WTC11 (cell line): Measurements from ENCODE around the gene EBLN2. TPM values are rescaled to one million over a fixed set of nuclear protein-coding genes. Genes with fewer than 3 reads are reported as not detected.
A peak's percentile ranks its signal among the peaks of the same experiment; 100 is the strongest.

Experiments
- ATAC-seq: fragments of 200-7000 bp; cut with Tn5 transposase; 2 replicates; pipeline ENCODE4 v1.10.0; 2021; ENCODE audit warnings: mild to moderate bottlenecking, moderate library complexity
- CTCF ChIA-PET: fragments of 300-600 bp; sonication (Branson Sonifier 250); formaldehyde crosslinking; loops from one replicate; lab custom pipeline; 2021; ENCODE audit warnings: antibody characterized with exemption; lab: Charles Lee
- POLR2A ChIA-PET: fragments of 350-600 bp; sonication (Branson Sonifier 250); formaldehyde crosslinking; loops from one replicate; lab custom pipeline; 2021; ENCODE audit warnings: antibody characterized with exemption; lab: Charles Lee
- DNase-seq: peaks from one replicate; pipeline ENCODE4 v3.0.0; 2021; ENCODE audit warnings: low spot score
- H3K27ac Mint-ChIP-seq: 2 replicates; pipeline ENCODE4 v1.8.0; 2021; ENCODE audit warnings: mixed read lengths
- H3K27me3 Mint-ChIP-seq: 2 replicates; pipeline ENCODE4 v1.8.0; 2021; ENCODE audit warnings: low read depth, mild to moderate bottlenecking, moderate library complexity, mixed read lengths
- H3K36me3 Mint-ChIP-seq: 2 replicates; pipeline ENCODE4 v1.8.0; 2021; ENCODE audit warnings: mixed read lengths
- H3K4me1 Mint-ChIP-seq: 2 replicates; pipeline ENCODE4 v1.8.0; 2022; ENCODE audit warnings: mixed read lengths
- H3K4me3 Mint-ChIP-seq: 2 replicates; pipeline ENCODE4 v1.8.0; 2021; ENCODE audit warnings: mild to moderate bottlenecking, moderate library complexity, mixed read lengths
- H3K9me3 Mint-ChIP-seq: 2 replicates; pipeline ENCODE4 v1.8.0; 2021; ENCODE audit warnings: mixed read lengths
- CREB1 ChIP-seq: sonication (generic); formaldehyde crosslinking; IDR thresholded peaks from 2 replicates; pipeline ENCODE4 v1.8.0; 2023; ENCODE audit warnings: mild to moderate bottlenecking, missing genetic modification reagents
- ELF4 ChIP-seq: sonication (generic); formaldehyde crosslinking; IDR thresholded peaks from 2 replicates; pipeline ENCODE4 v1.8.1; 2022; ENCODE audit warnings: low read depth, mild to moderate bottlenecking, moderate library complexity, missing genetic modification reagents
- FOXK1 ChIP-seq: sonication (generic); formaldehyde crosslinking; IDR thresholded peaks from 2 replicates; pipeline ENCODE4 v1.8.0; 2022; ENCODE audit warnings: mild to moderate bottlenecking, moderate library complexity, missing genetic modification reagents
- FOXP1 ChIP-seq: sonication (generic); formaldehyde crosslinking; IDR thresholded peaks from 2 replicates; pipeline ENCODE4 v1.8.0; 2022; ENCODE audit warnings: missing genetic modification reagents, mild to moderate bottlenecking, moderate library complexity, borderline replicate concordance
- HMGA2 ChIP-seq: fragments of 250-450 bp; sonication (Bioruptor Pico); IDR thresholded peaks from 2 replicates; pipeline ENCODE4 v1.4.0; 2021; ENCODE audit warnings: mild to moderate bottlenecking, moderate library complexity
- JUN ChIP-seq: sonication (generic); formaldehyde crosslinking; IDR thresholded peaks from 2 replicates; pipeline ENCODE4 v1.8.0; 2023; ENCODE audit warnings: mild to moderate bottlenecking, missing genetic modification reagents
- NFE2L1 ChIP-seq: sonication (generic); formaldehyde crosslinking; IDR thresholded peaks from 2 replicates; pipeline ENCODE4 v1.8.1; 2023; ENCODE audit warnings: missing genetic modification reagents
- RORB ChIP-seq: fragments of 250-450 bp; sonication (Bioruptor Pico); IDR thresholded peaks from 2 replicates; pipeline ENCODE4 v1.9.0; 2021; ENCODE audit warnings: mild to moderate bottlenecking
- SMAD4 ChIP-seq: sonication (generic); formaldehyde crosslinking; IDR thresholded peaks from 2 replicates; pipeline ENCODE4 v1.8.0; 2022; ENCODE audit warnings: mild to moderate bottlenecking, missing genetic modification reagents
- TEAD4 ChIP-seq: sonication (generic); formaldehyde crosslinking; IDR thresholded peaks from 2 replicates; pipeline ENCODE4 v1.8.0; 2022; ENCODE audit warnings: mild to moderate bottlenecking, missing genetic modification reagents
- ZNF121 ChIP-seq: sonication (generic); formaldehyde crosslinking; IDR thresholded peaks from 2 replicates; pipeline ENCODE4 v1.8.0; 2023; ENCODE audit warnings: missing genetic modification reagents
- ZNF263 ChIP-seq: sonication (generic); formaldehyde crosslinking; IDR thresholded peaks from 2 replicates; pipeline ENCODE4 v1.8.1; 2022; ENCODE audit warnings: low read depth, mild to moderate bottlenecking, moderate library complexity, missing genetic modification reagents
- ZNF416 ChIP-seq: fragments of 250-450 bp; sonication (Bioruptor Pico); IDR thresholded peaks from 2 replicates; pipeline ENCODE4 v1.9.0; 2021; ENCODE audit warnings: mild to moderate bottlenecking, inconsistent platforms
- ZNF671 ChIP-seq: fragments of 250-450 bp; sonication (Bioruptor Pico); IDR thresholded peaks from 2 replicates; pipeline ENCODE4 v1.8.0; 2021; ENCODE audit warnings: mild to moderate bottlenecking
- total RNA-seq: library from RNA; stranded (reverse); gene quantifications from 3 replicates; pipeline ENCODE4 v1.2.3, GENCODE V29; 2021
- TF ChIP-seq, protein P1 (sequence below): fragments of 250-450 bp; sonication (Bioruptor Pico); IDR thresholded peaks from 2 replicates; pipeline ENCODE4 v1.9.0; 2021; ENCODE audit warnings: moderate library complexity, mild to moderate bottlenecking, inconsistent platforms, borderline replicate concordance
- TF ChIP-seq, protein P2 (sequence below): sonication (generic); formaldehyde crosslinking; IDR thresholded peaks from 2 replicates; pipeline ENCODE4 v1.8.0; 2022; ENCODE audit warnings: mild to moderate bottlenecking, missing genetic modification reagents
- TF ChIP-seq, protein P3 (sequence below): fragments of 250-450 bp; sonication (Bioruptor Pico); conservative IDR thresholded peaks from 2 replicates; pipeline ENCODE4 v1.9.0; 2021; ENCODE audit warnings: mild to moderate bottlenecking
- TF ChIP-seq, protein P4 (sequence below): sonication (generic); formaldehyde crosslinking; IDR thresholded peaks from 2 replicates; pipeline ENCODE4 v1.8.0; 2023; ENCODE audit warnings: missing genetic modification reagents, mild to moderate bottlenecking, borderline replicate concordance

Gene EBLN2
- total RNA-seq, 1 experiment from 2014 or later, result 4.3 TPM

DNA sequence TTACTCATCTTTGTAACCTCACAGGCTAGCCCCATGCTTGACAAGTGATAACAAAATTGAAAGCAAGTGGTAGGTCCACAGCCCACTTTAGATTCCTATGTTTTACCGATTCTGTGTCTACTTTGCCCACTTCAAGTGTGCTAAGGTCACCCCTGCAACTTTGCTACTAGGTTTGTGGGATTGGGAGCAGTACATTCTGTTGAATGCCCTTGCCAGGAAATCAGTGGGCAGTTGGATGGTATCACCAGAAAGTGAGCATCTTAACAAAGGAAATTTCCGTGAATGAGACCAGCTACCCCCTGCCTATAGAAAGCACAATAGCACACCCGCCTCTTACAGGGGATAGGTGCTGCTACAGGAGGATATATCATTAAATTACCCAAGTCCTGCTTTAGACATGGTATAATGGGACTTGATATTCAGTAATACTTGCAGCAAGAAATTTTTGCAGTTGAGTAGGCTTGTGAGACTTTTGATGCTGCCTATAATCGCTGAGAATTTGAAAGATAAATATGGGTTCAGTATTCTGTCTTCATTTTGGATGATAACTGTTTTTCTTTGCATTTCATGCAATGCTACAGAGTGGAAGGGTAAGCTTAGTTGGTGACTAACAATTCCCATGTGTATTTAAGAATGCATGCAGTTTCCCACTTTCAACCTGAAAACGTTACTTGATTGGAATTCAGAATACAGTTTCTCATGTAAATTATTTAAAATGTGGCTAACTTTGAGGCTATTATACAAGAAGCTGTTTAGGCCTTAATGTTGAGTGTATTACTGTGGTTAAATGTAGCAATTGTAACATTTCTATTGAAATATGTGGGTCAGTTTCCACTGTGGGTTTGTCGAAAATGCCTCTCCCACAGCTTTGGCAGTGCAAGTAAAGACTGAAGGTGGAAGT is 9.5 kb downstream of the EBLN2 start:
- Mint-ChIP-seq H3K4me3 (no peak overlapping the region), H3K9me3 (no peaks in the 10 kb centered on the region)
- ATAC-seq, result peak; percentile 62
- POLR2A ChIA-PET, result no interaction called here
- TF ChIP-seq, protein P1, sequence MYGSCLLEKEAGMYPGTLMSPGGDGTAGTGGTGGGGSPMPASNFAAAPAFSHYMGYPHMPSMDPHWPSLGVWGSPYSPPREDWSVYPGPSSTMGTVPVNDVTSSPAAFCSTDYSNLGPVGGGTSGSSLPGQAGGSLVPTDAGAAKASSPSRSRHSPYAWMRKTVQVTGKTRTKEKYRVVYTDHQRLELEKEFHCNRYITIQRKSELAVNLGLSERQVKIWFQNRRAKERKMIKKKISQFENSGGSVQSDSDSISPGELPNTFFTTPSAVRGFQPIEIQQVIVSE, result no peak
- TF ChIP-seq RORB (CRISPR knock-in tag) (no peak), CREB1 (no peak), ZNF121 (CRISPR knock-in tag) (no peak), FOXK1 (no peak), ZNF263 (no peak), TEAD4 (CRISPR knock-in tag) (no peak), SMAD4 (CRISPR knock-in tag) (no peak), JUN (CRISPR knock-in tag) (no peak), FOXP1 (no peak), ZNF671 (CRISPR knock-in tag) (no peak), HMGA2 (no peak)
- TF ChIP-seq, protein P2, sequence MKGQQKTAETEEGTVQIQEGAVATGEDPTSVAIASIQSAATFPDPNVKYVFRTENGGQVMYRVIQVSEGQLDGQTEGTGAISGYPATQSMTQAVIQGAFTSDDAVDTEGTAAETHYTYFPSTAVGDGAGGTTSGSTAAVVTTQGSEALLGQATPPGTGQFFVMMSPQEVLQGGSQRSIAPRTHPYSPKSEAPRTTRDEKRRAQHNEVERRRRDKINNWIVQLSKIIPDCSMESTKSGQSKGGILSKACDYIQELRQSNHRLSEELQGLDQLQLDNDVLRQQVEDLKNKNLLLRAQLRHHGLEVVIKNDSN (CRISPR knock-in tag), result no peak
- TF ChIP-seq, protein P3, sequence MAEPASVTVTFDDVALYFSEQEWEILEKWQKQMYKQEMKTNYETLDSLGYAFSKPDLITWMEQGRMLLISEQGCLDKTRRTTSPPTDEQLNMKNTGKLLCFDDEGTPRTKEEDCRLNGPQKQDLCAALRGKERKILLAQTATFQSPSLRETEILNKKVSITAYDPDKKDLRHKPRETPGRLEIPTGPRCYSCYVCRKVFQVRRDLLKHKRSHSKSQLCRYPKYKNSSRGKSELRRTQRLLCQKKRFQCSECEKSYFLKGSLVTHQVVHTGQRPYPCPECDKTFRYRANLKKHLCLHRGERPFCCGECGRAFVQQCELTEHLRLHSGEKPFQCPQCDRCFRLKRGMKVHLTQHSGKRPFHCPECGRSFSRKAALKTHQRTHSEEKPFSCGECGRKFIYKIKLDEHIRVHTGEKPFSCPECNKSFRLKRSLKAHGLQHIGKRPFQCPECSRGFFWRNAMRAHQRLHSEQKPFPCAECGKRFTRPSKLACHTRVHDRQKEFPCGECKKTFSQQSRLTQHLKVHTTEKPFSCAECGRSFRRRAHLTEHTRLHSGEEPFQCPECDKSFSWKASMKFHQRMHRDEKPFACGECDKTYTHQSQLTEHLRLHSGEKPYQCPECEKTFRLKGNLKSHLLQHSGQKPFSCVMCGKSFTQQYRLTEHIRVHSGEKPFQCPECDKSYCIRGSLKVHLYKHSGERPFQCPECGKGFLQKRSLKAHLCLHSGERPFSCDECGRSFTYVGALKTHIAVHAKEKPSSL, result no peak
- TF ChIP-seq, all 79 proteins: peak for 0
- Mint-ChIP-seq H3K27me3 (no peaks in the 10 kb centered on the region), H3K4me1 (peaks cover 31% of the 10 kb centered on the region), H3K27ac (peak overlapping the region; percentile 6), H3K36me3 (peaks cover 6% of the 10 kb centered on the region; the same call in 1 of the 2 replicates)
- CTCF ChIA-PET, result no interaction called here
- no peak for DNase-seq

DNA sequence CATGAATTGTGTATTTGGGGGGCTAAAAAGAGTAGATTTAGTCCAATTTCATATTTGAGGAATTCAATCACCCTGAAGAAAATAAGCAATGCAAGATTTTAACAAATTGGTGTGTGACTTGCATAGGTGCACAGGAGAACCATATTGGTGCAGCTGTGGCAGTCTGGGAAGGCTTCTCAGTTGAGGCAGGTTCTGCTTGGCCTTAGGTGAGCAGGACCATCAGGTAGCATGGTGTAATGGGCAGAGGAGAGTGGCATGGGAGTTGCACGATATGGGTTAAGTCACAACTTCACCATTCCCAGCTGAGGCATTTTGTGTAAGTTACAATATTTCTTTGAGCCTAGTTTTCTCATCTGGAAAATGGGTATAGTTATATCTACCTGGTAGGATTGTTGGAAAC is 10.5 kb downstream of the EBLN2 start:
- TF ChIP-seq, protein P4, sequence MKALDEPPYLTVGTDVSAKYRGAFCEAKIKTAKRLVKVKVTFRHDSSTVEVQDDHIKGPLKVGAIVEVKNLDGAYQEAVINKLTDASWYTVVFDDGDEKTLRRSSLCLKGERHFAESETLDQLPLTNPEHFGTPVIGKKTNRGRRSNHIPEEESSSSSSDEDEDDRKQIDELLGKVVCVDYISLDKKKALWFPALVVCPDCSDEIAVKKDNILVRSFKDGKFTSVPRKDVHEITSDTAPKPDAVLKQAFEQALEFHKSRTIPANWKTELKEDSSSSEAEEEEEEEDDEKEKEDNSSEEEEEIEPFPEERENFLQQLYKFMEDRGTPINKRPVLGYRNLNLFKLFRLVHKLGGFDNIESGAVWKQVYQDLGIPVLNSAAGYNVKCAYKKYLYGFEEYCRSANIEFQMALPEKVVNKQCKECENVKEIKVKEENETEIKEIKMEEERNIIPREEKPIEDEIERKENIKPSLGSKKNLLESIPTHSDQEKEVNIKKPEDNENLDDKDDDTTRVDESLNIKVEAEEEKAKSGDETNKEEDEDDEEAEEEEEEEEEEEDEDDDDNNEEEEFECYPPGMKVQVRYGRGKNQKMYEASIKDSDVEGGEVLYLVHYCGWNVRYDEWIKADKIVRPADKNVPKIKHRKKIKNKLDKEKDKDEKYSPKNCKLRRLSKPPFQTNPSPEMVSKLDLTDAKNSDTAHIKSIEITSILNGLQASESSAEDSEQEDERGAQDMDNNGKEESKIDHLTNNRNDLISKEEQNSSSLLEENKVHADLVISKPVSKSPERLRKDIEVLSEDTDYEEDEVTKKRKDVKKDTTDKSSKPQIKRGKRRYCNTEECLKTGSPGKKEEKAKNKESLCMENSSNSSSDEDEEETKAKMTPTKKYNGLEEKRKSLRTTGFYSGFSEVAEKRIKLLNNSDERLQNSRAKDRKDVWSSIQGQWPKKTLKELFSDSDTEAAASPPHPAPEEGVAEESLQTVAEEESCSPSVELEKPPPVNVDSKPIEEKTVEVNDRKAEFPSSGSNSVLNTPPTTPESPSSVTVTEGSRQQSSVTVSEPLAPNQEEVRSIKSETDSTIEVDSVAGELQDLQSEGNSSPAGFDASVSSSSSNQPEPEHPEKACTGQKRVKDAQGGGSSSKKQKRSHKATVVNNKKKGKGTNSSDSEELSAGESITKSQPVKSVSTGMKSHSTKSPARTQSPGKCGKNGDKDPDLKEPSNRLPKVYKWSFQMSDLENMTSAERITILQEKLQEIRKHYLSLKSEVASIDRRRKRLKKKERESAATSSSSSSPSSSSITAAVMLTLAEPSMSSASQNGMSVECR, result no peak
- no peak for TF ChIP-seq ELF4 (CRISPR knock-in tag)
- no peak for TF ChIP-seq NFE2L1 (CRISPR knock-in tag)
- TF ChIP-seq ZNF416, result no peak
- ATAC-seq (no peak), DNase-seq (no peak)
- no peaks in the 10 kb centered on the region for H3K9me3 Mint-ChIP-seq
- CTCF ChIA-PET, result no interaction called here
- H3K27me3 Mint-ChIP-seq, result no peaks in the 10 kb centered on the region
- no peak overlapping the region for H3K27ac Mint-ChIP-seq
- H3K4me3 Mint-ChIP-seq, result no peak overlapping the region
- H3K36me3 Mint-ChIP-seq, result no peaks in the 10 kb centered on the region
- peaks cover 31% of the 10 kb centered on the region for H3K4me1 Mint-ChIP-seq
- POLR2A ChIA-PET, result no interaction called here
